ES-I3 (cell line): ENCODE data around the gene WDR48.
"Not testable (repeated sequence)": the region's sequence is repeated elsewhere in the genome, so short reads cannot be mapped to it uniquely, and the experiment has no call there.

ENCODE experiments used
- H3K36me3 ChIP-seq: 2 replicates; pipeline ENCODE4 v1.6.1; 2013; ENCODE audit warnings: mild to moderate bottlenecking, low read length, control low read depth, moderate library complexity; ENCODE audit not compliant: insufficient read depth
- H3K4me1 ChIP-seq: 2 replicates; pipeline ENCODE4 v1.6.1; 2013; ENCODE audit warnings: mild to moderate bottlenecking, control low read depth, low read length; ENCODE audit not compliant: insufficient read depth
- H3K9ac ChIP-seq: 2 replicates; pipeline ENCODE4 v1.6.1; 2013; ENCODE audit warnings: low read depth, mild to moderate bottlenecking, low read length, moderate library complexity
- H3K9me3 ChIP-seq: 2 replicates; pipeline ENCODE4 v1.6.1; 2013; ENCODE audit warnings: mild to moderate bottlenecking, low read length, moderate library complexity; ENCODE audit not compliant: control insufficient read depth, insufficient read depth

Gene WDR48

DNA sequence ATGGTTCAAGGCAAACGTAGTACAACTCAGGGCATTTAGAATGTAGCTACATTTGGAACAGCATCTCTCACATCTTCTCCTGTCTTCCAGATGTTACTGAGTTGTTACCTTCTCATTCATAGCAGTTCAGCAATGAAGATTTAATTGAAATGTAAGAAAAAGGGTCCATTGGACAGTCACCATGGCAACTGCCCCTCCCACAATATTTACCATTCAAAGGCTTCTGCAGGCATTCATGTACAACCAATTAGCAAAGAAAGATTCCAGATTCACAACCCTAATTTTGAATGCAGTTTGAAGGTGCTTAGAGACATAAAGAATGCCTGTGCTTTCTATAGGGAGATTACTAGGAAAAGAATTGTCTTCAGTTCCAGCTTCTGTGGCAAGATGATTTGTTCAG is 22.3 kb upstream of the WDR48 start:
- Histone ChIP-seq H3K36me3 (no peaks in the 10 kb centered on the region), H3K9me3 (no peaks in the 10 kb centered on the region), H3K9ac (no peak overlapping the region), H3K4me1 (no peaks in the 10 kb centered on the region)

DNA sequence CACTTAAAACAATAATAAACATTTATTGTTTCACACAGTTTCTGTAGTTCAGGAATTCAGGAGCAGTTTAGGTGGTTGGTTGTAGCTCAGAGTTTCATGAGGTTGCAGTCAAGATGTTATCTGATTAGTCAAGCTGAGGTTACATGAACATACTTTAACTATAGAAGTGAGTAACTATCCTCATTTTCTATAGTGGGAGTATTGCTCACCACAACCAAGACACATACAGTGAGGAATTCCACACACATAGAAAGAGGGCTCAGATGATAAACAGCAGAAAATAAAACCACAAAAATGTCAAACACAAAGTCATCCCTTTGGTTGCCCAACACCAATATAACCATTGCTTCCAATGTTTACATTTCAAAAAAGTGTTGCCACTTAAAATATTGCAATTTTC is 13.7 kb upstream of the WDR48 start:
- Histone ChIP-seq H3K9ac (no peak overlapping the region), H3K9me3 (no peaks in the 10 kb centered on the region; the same call in 1 of the 2 replicates), H3K4me1 (0 out of 2 replicates have a peak, but pooled peaks cover 3% of the 10 kb centered on the region), H3K36me3 (no peaks in the 10 kb centered on the region)

- Histone ChIP-seq H3K36me3 (no peaks in the 10 kb centered on the region), H3K9ac (no peak overlapping the region), H3K9me3 (no peaks in the 10 kb centered on the region), H3K4me1 (no peaks in the 10 kb centered on the region)
Observed at GRCh38 chr3:39050029-39050428, 1.8 kb upstream of the WDR48 start.

- Histone ChIP-seq H3K9me3 (no peaks in the 10 kb centered on the region), H3K36me3 (no peaks in the 10 kb centered on the region), H3K4me1 (no peaks in the 10 kb centered on the region), H3K9ac (peak overlapping the region; percentile 95)
Observed at GRCh38 chr3:39052583-39052982, 767 bp downstream of the WDR48 start.

- Histone ChIP-seq H3K9ac (no peak overlapping the region), H3K4me1 (no peaks in the 10 kb centered on the region)
Observed at GRCh38 chr3:39053696-39054095, 1.9 kb downstream of the WDR48 start.

GRCh38 chr3:39056151-39056550 is 4.3 kb downstream of the WDR48 start:
- H3K9me3 ChIP-seq = no peaks in the 10 kb centered on the region
- no peaks in the 10 kb centered on the region for H3K36me3 ChIP-seq
- no peak overlapping the region for H3K9ac ChIP-seq
- no peaks in the 10 kb centered on the region for H3K4me1 ChIP-seq

More at GRCh38 chr3:39053696-39054095, 1.9 kb downstream of the WDR48 start:
- no peaks in the 10 kb centered on the region for H3K36me3 ChIP-seq
- no peaks in the 10 kb centered on the region for H3K9me3 ChIP-seq

DNA sequence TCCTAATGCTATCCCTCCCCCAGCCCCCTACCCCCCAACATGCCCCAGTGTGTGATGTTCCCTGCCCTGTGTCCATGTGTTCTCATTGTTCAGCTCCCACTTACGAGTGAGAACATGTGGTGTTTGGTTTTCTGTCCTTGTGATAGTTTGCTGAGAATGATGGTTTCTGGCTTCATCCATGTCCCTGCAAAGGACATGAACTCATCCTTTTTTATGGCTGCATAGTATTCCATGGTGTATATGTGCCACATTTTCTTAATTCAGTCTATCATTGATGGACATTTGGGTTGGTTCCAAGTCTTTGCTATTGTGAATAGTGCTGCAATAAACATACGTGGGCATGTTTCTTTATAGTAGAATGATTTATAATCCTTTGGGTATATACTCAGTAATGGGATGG is 9.4 kb downstream of the WDR48 start:
- not testable (repeated sequence) for H3K36me3 ChIP-seq, H3K9me3 ChIP-seq, H3K4me1 ChIP-seq, H3K9ac ChIP-seq

GRCh38 chr3:39062180-39062579 is 10.4 kb downstream of the WDR48 start:
- H3K9ac ChIP-seq = no peak overlapping the region

DNA sequence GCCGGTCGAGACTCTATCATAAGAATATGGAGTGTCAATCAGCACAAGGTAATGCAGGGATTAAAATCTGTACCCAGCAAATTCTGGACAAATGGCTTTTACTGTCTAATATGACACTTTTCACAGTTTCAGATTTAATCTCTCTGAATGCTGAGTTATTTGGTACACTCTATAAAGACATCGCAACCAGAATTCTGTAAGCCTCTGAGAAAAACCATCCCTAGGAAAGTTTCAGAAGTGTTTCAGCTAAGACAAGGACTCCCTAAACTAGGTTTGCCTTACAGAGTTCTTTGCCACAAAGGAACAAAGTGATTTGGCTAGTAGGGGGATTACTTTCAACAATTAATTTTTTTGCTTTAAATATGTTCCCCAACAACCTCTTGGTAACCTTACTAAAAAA is 11.3 kb downstream of the WDR48 start:
- Histone ChIP-seq H3K36me3 (0 out of 2 replicates have a peak, but pooled peaks cover 4% of the 10 kb centered on the region), H3K9me3 (no peaks in the 10 kb centered on the region), H3K4me1 (no peaks in the 10 kb centered on the region), H3K9ac (no peak overlapping the region)

More at GRCh38 chr3:39062180-39062579, 10.4 kb downstream of the WDR48 start:
- Histone ChIP-seq H3K4me1 (no peaks in the 10 kb centered on the region), H3K9me3 (no peaks in the 10 kb centered on the region), H3K36me3 (0 out of 2 replicates have a peak, but pooled peaks cover 2% of the 10 kb centered on the region)

DNA sequence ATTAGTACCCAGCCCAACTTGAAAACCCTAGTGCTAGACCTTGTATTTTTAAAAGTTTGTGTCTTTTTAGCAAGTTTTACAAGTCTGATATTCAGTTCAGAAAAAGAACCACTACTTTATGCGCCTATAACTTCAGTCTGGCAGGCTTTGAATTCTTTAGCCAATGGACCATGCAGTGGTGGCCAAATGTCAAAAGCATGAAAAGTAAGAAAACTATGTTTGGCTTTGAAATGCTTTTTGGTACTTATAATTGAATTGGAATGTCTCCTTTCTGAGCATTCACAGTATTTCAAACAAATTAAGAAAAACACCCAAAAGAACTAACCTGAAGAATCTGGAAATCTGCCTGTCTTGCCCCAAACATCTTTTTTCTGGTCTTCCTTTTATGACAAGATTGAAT is 12.8 kb downstream of the WDR48 start:
- 0 out of 2 replicates have a peak, but pooled peaks cover 4% of the 10 kb centered on the region for H3K36me3 ChIP-seq
- H3K9me3 ChIP-seq = no peaks in the 10 kb centered on the region
- H3K9ac ChIP-seq = no peak overlapping the region
- H3K4me1 ChIP-seq = no peaks in the 10 kb centered on the region

DNA sequence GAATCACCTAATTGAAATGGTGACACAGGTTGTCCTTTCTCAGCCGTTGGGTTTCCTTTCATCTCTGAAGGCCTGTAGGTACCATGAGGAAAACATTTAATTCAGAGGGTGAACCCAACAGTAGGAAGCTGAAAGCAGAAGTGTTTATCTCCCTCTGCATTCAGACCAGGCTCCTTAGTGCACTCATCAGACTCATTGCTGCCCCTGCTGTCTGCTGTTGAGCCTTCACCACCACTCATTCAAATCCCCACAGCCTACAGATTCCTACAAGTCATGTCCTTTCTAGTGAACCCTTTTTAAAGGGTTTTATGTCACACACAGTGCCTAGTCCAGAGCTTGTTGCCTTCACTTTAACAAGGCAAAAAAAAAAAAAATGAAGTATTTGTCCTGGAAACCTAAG is 13.4 kb downstream of the WDR48 start:
- no peaks in the 10 kb centered on the region for H3K4me1 ChIP-seq
- no peaks in the 10 kb centered on the region for H3K9me3 ChIP-seq
- 0 out of 2 replicates have a peak, but pooled peaks cover 4% of the 10 kb centered on the region for H3K36me3 ChIP-seq
- H3K9ac ChIP-seq = no peak overlapping the region

DNA sequence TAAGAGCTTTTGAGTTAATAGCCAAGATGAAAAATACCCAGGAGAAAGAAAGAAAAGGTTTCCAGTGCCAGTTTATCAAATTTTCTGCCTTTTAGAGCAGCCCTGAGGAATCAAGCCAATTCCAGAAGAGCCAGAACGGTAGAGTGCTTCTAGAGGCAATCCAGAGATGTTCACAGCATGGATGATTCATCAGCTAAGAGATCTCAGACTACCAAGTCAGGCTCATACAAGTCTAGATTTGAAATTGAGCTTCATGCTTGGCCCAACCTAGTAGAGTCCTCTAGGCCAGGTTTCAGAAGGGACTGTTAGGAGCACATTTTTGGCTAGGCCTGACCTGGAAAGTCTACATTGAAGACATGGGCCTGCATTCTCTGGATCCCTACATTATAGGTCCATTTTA is 15.5 kb downstream of the WDR48 start:
- Histone ChIP-seq H3K9me3 (no peaks in the 10 kb centered on the region), H3K4me1 (no peaks in the 10 kb centered on the region), H3K36me3 (0 out of 2 replicates have a peak, but pooled peaks cover 4% of the 10 kb centered on the region), H3K9ac (no peak overlapping the region)

DNA sequence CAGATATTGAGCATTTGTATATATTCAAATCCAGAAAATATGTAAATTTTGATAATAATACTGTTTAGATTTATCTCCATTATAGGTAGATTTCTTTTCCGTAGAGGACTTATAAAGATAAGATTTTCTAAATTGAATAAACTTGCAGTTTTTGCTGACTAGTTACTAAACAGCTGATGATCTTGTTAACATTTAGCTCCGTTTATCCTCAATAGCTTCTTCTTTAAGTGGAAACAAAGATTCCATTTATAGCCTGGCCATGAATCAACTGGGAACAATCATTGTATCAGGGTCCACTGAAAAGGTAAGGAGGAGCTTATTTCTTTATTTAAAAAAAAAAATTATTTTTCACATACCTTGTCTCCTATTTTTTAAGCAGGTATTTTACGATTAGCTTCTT is 16.7 kb downstream of the WDR48 start:
- 0 out of 2 replicates have a peak, but pooled peaks cover 4% of the 10 kb centered on the region for H3K36me3 ChIP-seq
- H3K4me1 ChIP-seq = no peaks in the 10 kb centered on the region
- no peaks in the 10 kb centered on the region for H3K9me3 ChIP-seq
- H3K9ac ChIP-seq = no peak overlapping the region

- no peak overlapping the region for H3K9ac ChIP-seq
- no peaks in the 10 kb centered on the region for H3K36me3 ChIP-seq
- no peaks in the 10 kb centered on the region for H3K9me3 ChIP-seq
- H3K4me1 ChIP-seq = no peaks in the 10 kb centered on the region
Observed at GRCh38 chr3:39075910-39076309, 24.1 kb downstream of the WDR48 start.

GRCh38 chr3:39079530-39079929 is 27.7 kb downstream of the WDR48 start:
- H3K36me3 ChIP-seq = no peaks in the 10 kb centered on the region
- no peaks in the 10 kb centered on the region for H3K4me1 ChIP-seq
- no peak overlapping the region for H3K9ac ChIP-seq
- no peaks in the 10 kb centered on the region for H3K9me3 ChIP-seq

DNA sequence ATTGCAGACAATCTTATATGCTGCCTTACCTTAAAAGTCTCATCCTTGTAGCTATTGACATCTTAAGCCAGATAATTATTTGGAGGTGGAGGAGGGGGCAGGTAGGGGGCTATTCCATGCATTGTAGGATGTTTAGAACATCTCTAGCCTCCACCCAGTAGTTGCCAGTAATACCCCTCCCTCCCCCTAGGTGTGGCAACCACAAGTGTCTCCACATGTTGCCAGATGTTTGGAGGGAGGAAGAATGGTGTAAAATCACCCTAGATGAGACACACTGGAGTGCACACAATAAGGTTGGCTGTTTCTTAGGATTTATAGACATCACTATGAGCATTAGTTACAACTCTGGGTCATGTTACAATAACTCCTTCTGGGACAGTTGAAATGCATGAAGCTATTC is 28.2 kb downstream of the WDR48 start:
- Histone ChIP-seq H3K4me1 (no peaks in the 10 kb centered on the region), H3K36me3 (no peaks in the 10 kb centered on the region), H3K9me3 (no peaks in the 10 kb centered on the region), H3K9ac (no peak overlapping the region)
